ENCODE measurements around the gene HTRA1.
A peak's percentile ranks its signal among the peaks of the same experiment; 100 is the strongest.

HTRA1 gene

GRCh38 chr10:122474131-122474818 lies 12.9 kb downstream of the HTRA1 start:
- DNase-seq (ENCODE audit: low read depth): peak; percentile 1

- no peak for DNase-seq (ENCODE audit: low read depth)
Measured at GRCh38 chr10:122475100-122475499, 13.7 kb downstream of the HTRA1 start.

- no peak for DNase-seq (ENCODE audit: low read depth)
Measured at GRCh38 chr10:122475591-122476332, 14.4 kb downstream of the HTRA1 start.

- no peak for DNase-seq (ENCODE audit: low read depth)
Measured at GRCh38 chr10:122476333-122476695, 15.0 kb downstream of the HTRA1 start.

GRCh38 chr10:122477436-122477835 lies 16.1 kb downstream of the HTRA1 start:
- DNase-seq (ENCODE audit: low read depth): no peak

- no peak for DNase-seq (ENCODE audit: low read depth)
Measured at GRCh38 chr10:122478971-122479370, 17.6 kb downstream of the HTRA1 start.

- DNase-seq (ENCODE audit: low read depth): no peak
Measured at GRCh38 chr10:122480146-122480833, 18.9 kb downstream of the HTRA1 start.

- DNase-seq (ENCODE audit: low read depth): no peak
Measured at GRCh38 chr10:122481296-122482056, 20.1 kb downstream of the HTRA1 start.

- no peak for DNase-seq (ENCODE audit: low read depth)
Measured at GRCh38 chr10:122484276-122485060, 23.1 kb downstream of the HTRA1 start.

GRCh38 chr10:122485670-122486069 lies 24.3 kb downstream of the HTRA1 start:
- DNase-seq (ENCODE audit: low read depth): no peak

GRCh38 chr10:122486406-122487080 lies 25.2 kb downstream of the HTRA1 start:
- no peak for DNase-seq (ENCODE audit: low read depth)

GRCh38 chr10:122487174-122487765 lies 25.9 kb downstream of the HTRA1 start:
- no peak for DNase-seq (ENCODE audit: low read depth)

GRCh38 chr10:122490268-122490667 lies 28.9 kb downstream of the HTRA1 start:
- no peak for DNase-seq (ENCODE audit: low read depth)

GRCh38 chr10:122490786-122491680 lies 29.7 kb downstream of the HTRA1 start:
- DNase-seq (ENCODE audit: low read depth): no peak

- DNase-seq (ENCODE audit: low read depth): no peak
Measured at GRCh38 chr10:122492006-122492405, 30.7 kb downstream of the HTRA1 start.

- DNase-seq (ENCODE audit: low read depth): no peak
Measured at GRCh38 chr10:122492999-122493481, 31.7 kb downstream of the HTRA1 start.

GRCh38 chr10:122493761-122494160 lies 32.4 kb downstream of the HTRA1 start:
- no peak for DNase-seq (ENCODE audit: low read depth)

GRCh38 chr10:122494173-122494820 lies 32.9 kb downstream of the HTRA1 start:
- no peak for DNase-seq (ENCODE audit: low read depth)

GRCh38 chr10:122494833-122495232 lies 33.5 kb downstream of the HTRA1 start:
- DNase-seq (ENCODE audit: low read depth): no peak

Data from CMK (cell line).